SK-N-MC (cell line): ENCODE data around the gene MAGEC3.

Experiments
- EZH2 ChIP-seq: fragments of 200-600 bp; sonication (generic); IDR thresholded peaks from one replicate; pipeline ENCODE4 v1.6.1; 2017; ENCODE audit warnings: antibody characterized with exemption
- POLR2AphosphoS5 ChIP-seq: IDR thresholded peaks from 2 replicates; pipeline ENCODE4 v1.6.1; 2012; ENCODE audit warnings: mild to moderate bottlenecking, low read depth, low read length, borderline replicate concordance

- TF ChIP-seq EZH2 (no peak), POLR2AphosphoS5 (no peak)
Measured at GRCh38 chrX:141917801-141918200, 79.7 kb downstream of the MAGEC3 start.
